GM13976 (cell line): ENCODE data around the gene OR2T5.
"Not testable (repeated sequence)": the region's sequence is repeated elsewhere in the genome, so short reads cannot be mapped to it uniquely, and the experiment has no call there.

Source experiments
- DNase-seq: peaks from one replicate; pipeline ENCODE4 v3.0.0; 2012; ENCODE audit warnings: low spot score
- in situ Hi-C: fragments of 300-500 bp; cut with MboI; formaldehyde crosslinking; loops from one replicate; pipeline ENCODE4 v1.12.0; 2022; ENCODE audit warnings: low sequenced_read_pairs, mixed read lengths, inconsistent platforms; ENCODE audit not compliant: unreplicated experiment
- TF ChIP-seq, protein P1 (sequence below): IDR thresholded peaks from 2 replicates; pipeline ENCODE4 v1.5.1; 2012; ENCODE audit warnings: borderline replicate concordance, mild to moderate bottlenecking; ENCODE audit not compliant: insufficient read depth; ENCODE audit errors: extremely low read depth, missing control alignments, control extremely low read depth

The OR2T5 gene

DNA sequence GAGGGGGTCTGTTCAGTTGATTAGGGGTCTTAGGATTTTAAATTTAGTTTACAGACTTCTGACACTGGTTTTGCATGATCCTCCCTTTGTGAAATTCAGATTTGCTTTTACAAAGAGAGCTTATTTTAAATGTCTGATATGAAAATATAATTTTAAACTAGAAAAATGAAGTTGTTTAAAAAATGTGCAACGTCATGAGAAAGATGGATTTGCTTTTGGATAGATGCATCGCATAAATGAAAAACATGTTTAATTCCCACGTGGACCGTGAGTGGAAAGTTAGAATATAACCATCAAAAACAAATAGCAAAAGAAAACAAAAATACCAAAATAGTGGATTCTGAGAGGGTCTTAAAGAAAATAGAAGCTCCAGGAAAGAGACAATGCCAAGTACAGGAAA is 17.2 kb upstream of the OR2T5 start:
- in situ Hi-C loops, result no loop called here
- TF ChIP-seq, protein P1, sequence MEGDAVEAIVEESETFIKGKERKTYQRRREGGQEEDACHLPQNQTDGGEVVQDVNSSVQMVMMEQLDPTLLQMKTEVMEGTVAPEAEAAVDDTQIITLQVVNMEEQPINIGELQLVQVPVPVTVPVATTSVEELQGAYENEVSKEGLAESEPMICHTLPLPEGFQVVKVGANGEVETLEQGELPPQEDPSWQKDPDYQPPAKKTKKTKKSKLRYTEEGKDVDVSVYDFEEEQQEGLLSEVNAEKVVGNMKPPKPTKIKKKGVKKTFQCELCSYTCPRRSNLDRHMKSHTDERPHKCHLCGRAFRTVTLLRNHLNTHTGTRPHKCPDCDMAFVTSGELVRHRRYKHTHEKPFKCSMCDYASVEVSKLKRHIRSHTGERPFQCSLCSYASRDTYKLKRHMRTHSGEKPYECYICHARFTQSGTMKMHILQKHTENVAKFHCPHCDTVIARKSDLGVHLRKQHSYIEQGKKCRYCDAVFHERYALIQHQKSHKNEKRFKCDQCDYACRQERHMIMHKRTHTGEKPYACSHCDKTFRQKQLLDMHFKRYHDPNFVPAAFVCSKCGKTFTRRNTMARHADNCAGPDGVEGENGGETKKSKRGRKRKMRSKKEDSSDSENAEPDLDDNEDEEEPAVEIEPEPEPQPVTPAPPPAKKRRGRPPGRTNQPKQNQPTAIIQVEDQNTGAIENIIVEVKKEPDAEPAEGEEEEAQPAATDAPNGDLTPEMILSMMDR, result no peak
- DNase-seq, result no peak

DNA sequence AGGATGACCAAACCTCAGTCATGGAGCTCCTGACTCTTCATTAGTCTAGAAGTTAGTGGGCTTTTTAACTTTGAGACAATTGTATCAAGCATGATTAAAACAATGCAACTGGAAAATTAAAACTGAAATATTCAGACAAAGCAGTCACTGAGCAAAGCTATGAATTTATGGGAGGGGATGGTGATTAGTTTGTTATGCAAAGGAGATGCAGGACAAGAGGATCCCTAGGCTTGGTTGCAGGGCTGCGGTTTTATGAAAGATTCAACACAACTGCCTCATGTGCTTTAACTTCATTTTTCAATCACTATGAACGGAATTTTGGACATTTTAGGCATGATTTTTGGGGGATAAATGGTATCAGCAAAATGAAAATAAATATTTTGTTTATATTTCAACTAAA is 16.3 kb upstream of the OR2T5 start:
- in situ Hi-C loops, DNase-seq: not testable (repeated sequence)

DNA sequence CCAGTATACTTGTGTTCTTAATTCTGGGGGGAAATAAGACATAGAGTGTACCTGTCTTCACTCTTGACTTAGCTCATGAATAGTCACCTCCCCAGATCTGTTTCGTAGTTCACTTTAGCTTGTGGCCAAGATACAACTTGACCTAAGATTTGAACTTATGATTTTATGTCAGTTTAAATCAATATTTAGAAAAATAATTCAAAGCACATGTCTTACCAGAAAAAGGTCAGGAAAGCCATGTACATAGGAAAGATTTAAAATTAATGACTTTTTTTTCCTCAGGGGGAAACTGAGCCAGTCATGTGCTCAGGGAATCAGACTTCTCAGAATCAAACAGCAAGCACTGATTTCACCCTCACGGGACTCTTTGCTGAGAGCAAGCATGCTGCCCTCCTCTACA is 15.3 kb upstream of the OR2T5 start, which contains the start of gene OR2T3:
Gene OR2T3, plus strand, starts transcription at position 301 of the 400 bp plus-strand sequence. Its CDS starts 0 bp downstream, at position 301.
- in situ Hi-C loops, DNase-seq: not testable (repeated sequence)

DNA sequence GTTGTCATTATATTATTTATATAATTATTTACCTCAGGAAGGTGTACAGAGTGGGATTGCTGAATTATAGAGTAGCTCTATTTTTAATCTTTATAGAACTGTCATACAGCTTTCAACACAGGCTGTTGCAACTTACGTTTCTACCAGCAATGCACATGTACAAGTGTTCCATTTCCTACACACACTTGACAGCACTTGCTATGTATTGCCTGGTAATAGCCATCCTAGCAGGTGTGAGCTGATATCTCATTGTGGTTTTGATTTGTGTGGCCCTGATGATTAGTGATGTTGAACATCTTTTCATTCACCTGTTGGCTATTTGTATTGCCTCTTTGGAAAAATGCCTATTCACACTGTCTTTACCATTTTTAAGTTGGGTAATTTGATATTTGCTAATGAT is 12.7 kb upstream of the OR2T5 start:
- in situ Hi-C loops, DNase-seq: not testable (repeated sequence)

DNA sequence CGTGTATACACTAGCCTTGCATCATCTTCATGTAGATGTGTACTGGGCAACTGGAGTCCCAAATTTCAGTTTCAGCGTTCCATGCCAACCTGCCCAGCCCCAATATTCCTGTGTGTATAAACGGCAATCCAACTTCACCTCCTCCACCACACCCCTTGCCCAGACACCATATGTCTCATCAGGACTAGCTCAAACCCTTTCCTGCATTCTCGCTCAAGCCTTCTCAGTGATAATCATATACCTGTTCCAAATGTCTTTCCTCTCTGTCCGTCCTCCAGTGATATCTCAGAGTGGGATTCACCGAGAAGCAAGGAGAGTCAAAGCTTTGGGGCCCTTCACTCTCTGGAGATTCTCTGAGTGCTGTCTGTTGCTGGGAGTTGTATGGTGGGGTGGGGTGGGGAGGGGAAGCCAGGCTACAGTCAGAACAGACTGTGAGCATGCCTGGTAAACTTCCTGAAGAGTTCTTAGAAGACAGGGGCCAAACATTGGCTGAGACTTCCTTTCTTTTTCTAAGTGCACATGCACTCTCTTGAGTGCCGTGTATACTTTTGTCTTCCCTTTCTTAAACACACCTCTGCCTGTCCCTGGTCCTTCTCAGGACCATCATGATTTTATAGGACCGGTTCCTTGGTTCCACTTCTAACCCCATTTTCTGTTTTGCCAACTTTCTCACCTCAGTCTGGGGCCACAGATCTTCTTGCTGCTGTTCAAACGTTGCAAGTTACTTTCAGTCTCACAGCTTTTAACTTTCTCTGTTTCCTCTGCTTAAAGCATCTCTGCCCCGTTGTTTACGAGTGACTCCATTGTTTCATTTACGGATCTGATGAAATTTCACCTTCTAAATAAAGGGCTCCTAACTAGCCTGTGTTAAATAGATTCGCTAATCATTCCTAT is 6.5 kb upstream of the OR2T5 start:
- in situ Hi-C loops, result not testable (repeated sequence)
- DNase-seq, result peak; percentile 1

- DNase-seq, in situ Hi-C loops: not testable (repeated sequence)
Measured at GRCh38 chr1:248496661-248497060, 8.3 kb downstream of the OR2T5 start.

DNA sequence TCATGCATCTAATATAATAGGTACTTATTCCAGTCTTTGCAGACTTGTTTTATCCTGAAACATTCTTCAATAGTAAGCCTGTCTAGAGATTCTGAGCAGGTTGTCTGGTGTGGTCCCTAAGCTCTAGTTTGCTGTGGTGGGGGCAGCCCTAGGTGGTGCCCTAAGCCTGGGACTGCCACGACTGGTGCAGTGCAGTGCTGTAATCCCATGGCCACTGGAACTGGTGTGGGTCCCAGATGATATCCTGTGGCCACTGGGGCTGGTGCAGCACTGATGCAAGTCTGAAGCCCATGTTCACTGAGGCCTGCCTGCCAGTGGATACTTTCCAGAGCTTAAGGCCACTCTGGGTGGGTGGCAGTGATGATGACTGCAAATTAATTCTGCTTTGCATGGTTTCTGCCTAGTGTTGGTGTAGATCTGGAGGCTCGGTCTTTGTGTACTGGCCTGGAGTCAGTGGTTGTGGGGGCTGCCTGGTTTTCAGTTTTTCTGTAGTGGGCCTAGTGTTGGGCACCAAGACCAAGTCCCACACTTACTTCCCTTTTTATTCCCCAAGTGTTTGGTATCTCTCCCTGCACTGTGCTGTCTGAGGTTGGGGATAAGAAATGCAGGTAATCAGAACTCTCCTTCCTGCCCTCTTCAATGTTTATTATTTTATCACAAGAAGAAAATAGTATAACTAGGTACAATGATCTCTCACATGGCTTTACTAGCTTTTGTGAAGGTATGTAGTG is 12.1 kb downstream of the OR2T5 start:
- DNase-seq, in situ Hi-C loops: not testable (repeated sequence)

DNA sequence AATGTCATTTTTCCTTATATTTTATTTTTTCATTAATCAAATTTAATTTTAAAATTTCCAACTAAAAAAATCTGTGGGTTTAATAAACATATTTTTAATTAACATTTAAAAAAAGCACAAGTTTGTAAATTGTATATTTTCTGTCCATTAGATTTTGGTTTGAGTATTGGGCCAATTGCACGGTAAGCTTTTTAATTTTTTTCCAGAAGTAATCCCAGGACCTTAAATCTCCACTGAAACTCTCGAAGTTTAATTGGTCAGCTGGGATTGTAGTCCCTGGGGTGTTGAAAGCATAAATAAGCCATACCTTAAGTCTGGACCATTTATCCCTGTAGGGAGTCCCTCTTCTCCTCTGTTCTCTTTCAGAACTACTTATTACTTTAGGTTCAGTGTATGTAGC is 19.4 kb downstream of the OR2T5 start, which contains the start of gene OR2G6:
Gene OR2G6, plus strand, starts transcription at position 301 of the 400 bp plus-strand sequence. CDS start 13,574 bp downstream, outside the sequence.
- DNase-seq, in situ Hi-C loops: not testable (repeated sequence)

GRCh38 chr1:248510217-248510616 is 21.8 kb downstream of the OR2T5 start:
- DNase-seq, in situ Hi-C loops: not testable (repeated sequence)

DNA sequence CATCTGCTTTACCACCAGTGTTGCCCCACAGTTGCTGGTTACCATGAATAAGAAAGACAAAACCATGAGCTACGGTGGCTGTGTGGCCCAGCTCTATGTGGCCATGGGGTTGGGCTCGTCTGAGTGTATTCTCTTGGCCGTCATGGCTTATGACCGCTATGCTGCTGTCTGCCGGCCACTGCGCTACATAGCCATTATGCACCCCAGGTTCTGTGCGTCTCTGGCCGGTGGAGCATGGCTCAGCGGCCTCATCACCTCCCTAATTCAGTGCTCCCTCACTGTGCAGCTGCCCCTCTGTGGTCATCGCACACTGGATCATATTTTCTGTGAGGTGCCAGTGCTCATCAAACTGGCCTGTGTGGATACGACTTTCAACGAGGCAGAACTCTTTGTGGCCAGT is 33.5 kb downstream of the OR2T5 start:
- in situ Hi-C loops, result no loop called here
- TF ChIP-seq, protein P1, result no peak
- no peak for DNase-seq

- DNase-seq, in situ Hi-C loops: not testable (repeated sequence)
Measured at GRCh38 chr1:248537449-248537848, 49.1 kb downstream of the OR2T5 start.
